SK-N-MC (cell line): Measurements from ENCODE around the gene PTPRN2.

Source experiments
- EZH2 ChIP-seq: fragments of 200-600 bp; sonication (generic); IDR thresholded peaks from one replicate; pipeline ENCODE4 v1.6.1; 2017; ENCODE audit warnings: antibody characterized with exemption
- FOXP2 ChIP-seq: optimal IDR thresholded peaks from 2 replicates; pipeline ENCODE3; 2011; ENCODE audit warnings: mild to moderate bottlenecking, moderate library complexity; ENCODE audit not compliant: insufficient read depth; ENCODE audit errors: extremely low read length, control extremely low read depth
- POLR2AphosphoS5 ChIP-seq: IDR thresholded peaks from 2 replicates; pipeline ENCODE4 v1.6.1; 2012; ENCODE audit warnings: mild to moderate bottlenecking, low read depth, low read length, borderline replicate concordance

DNA sequence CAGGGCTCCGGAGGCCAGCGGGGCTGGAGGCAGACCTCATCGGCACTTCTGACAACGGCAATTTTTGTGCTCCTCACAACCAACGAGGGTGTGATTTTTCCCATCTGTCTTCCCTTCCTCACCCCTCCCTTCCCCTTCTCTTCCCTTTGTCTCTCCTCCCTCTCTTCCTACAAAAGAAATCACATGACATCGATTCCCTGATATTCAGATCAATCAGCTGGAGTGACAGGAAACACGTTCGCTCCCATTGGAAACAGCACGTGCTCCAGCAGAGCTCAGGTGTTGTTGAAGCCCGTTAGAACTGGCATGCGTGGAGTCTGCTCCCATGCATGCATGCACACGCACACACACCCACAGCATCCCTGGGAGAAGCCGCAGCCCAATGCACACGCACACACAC, 222.4 kb downstream of the PTPRN2 start:
- no peak for TF ChIP-seq POLR2AphosphoS5
- no peak for TF ChIP-seq EZH2
- no peak for TF ChIP-seq FOXP2
